Stimulated activated CD4-positive, alpha-beta T cell treated with anti-CD3 and anti-CD28 coated beads, Interleukin-2, amount 100 ng/mL, for 24 hours (primary cell): Measurements from ENCODE around the gene DTNB.
A peak's percentile ranks its signal among the peaks of the same experiment; 100 is the strongest.
"Not testable (repeated sequence)": the region's sequence is repeated elsewhere in the genome, so short reads cannot be mapped to it uniquely, and the experiment has no call there.

Experiments used
- DNase-seq, 2 donors: peaks; one replicate each; pipeline ENCODE4 v3.0.0-alpha.2; 2020

Gene DTNB

DNA sequence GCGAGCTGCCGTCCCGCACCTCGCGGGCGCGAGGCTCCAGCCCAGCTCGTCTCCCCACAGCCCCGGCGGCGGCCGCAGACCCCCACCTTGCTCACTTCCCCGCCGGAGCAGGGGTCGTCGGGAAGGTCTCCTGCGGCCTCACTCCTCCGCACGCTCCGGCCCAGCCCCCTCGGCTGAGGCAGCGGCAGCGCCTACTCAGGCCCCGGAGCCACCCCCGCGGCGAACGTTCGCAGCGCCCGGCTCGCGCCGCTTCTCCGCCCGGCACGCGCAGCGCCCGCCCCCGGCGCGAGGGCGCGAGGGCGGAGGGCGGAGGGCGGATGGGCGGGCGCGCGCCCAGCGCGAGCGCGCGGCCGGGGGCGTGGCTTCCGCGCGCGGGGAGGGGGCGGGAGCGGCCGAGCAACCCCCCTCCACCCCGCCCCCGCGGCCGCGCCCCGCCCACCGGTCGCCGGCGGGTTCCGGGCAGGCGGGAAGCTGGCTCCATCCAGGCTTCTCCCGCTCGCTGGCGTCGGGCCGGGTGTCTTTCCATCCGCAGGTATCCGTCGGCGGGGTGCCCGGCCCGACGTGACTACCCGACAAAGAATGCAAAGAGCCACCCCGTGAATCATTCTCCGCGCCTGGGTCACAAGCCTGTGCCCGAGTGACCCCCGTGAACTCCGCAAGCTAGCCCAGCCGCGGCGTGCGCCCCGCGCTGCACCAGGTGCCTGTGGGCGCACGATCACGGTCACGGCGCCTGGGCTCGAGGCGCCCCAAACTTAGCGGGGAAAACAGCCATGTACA lies at the start of gene DTNB:
Gene DTNB, minus strand, starts transcription at position 278 of the 777 bp plus-strand sequence. CDS start 20,917 bp downstream, outside the sequence.
- DNase-seq: peak; percentile 73 to 82

GRCh38 chr2:25722224-25722623 lies 48.8 kb upstream of the DTNB start:
- DNase-seq: no peak

GRCh38 chr2:25720575-25720974 lies 47.2 kb upstream of the DTNB start:
- no peak for DNase-seq

- no peak for DNase-seq
Measured at GRCh38 chr2:25714740-25715139, 41.4 kb upstream of the DTNB start.

GRCh38 chr2:25712455-25712854 lies 39.1 kb upstream of the DTNB start:
- no peak for DNase-seq

GRCh38 chr2:25711675-25712354 lies 38.4 kb upstream of the DTNB start:
- DNase-seq: no peak

- no peak for DNase-seq
Measured at GRCh38 chr2:25710750-25711149, 37.4 kb upstream of the DTNB start.

- no peak for DNase-seq
Measured at GRCh38 chr2:25709349-25709748, 36.0 kb upstream of the DTNB start.

- DNase-seq: no peak
Measured at GRCh38 chr2:25707927-25708590, 34.7 kb upstream of the DTNB start.

- not testable (repeated sequence) for DNase-seq
Measured at GRCh38 chr2:25705575-25705974, 32.2 kb upstream of the DTNB start.

DNA sequence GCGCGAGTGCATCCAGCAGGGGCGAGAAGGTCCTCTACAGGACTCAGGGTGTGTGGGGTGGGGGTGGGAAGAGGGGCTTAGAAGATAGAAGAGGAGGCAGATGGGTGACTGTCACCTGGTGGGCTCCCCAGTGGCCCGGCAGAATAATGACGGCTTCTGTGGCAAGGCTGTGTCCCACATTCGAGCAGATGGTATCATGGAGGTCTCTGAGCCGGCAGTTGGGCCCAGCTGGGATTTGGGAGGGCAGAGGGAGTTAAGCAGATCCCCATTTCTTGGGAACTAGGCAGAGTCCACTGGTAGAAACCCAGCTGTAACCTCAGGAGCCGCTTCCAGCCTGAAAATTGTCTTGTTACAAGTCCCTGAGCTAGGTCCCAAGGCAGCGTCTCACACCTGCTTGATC lies 28.4 kb upstream of the DTNB start:
- DNase-seq: no peak

DNA sequence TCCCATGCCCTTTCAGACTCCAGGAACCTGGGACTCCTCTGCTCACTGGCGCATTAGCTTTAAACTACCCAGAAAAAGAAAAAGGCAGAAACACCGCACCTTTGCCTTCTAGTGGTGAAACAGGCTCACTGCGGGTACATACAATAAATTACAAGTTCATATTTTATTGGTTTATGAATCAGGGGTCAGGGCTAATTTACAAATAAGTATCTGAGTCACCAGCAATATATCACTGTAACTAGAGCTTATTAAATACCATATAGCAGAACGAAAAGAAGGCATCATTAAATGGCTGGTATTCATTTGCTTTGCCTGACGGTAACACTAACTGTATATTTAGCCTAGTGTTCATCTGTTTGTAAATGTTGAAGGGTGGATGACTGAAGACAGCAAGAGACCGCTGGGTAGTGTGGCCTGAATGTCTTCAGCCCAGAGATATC lies 26.9 kb upstream of the DTNB start:
- peak; percentile 19 to 29 for DNase-seq

DNA sequence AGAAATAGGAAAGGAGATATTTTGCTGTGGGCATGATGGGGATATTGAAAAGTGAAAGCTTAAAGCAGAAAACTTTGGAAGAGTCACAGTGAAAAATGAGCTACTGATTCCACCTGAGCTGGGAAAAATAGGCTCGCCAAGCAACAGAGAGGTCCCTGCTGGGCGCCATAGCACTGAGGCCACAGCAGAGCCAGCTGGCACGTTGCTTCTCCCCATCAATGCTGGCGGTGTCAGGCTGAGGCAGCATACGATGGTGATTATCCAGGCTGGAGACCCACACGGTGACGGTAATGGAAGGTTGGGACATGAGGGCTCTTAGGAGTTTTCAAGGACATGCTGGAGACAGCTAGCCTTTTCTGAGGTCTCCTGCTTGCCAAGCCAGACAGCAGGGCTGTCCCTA lies 25.8 kb upstream of the DTNB start:
- no peak for DNase-seq

DNA sequence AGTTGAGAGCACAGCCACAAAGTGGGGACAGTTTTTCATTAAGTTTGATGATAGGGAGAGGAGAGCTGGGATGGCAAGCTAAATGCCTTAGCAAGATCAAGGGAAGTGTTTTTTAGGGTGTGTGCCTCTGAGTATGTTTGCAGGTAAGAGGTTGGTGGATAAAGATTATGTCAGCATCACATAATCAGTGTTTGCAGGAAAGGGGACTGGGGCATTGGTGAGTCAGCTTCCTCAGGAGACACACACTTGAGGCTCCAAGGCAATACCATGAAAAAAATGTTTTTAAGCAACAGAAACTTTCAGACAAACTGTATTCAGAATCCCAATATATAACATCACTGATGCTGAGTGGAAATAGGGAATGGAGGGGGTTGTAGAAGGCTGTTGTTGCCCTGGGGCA lies 25.4 kb upstream of the DTNB start:
- DNase-seq: no peak

- no peak for DNase-seq
Measured at GRCh38 chr2:25697559-25698341, 24.4 kb upstream of the DTNB start.

DNA sequence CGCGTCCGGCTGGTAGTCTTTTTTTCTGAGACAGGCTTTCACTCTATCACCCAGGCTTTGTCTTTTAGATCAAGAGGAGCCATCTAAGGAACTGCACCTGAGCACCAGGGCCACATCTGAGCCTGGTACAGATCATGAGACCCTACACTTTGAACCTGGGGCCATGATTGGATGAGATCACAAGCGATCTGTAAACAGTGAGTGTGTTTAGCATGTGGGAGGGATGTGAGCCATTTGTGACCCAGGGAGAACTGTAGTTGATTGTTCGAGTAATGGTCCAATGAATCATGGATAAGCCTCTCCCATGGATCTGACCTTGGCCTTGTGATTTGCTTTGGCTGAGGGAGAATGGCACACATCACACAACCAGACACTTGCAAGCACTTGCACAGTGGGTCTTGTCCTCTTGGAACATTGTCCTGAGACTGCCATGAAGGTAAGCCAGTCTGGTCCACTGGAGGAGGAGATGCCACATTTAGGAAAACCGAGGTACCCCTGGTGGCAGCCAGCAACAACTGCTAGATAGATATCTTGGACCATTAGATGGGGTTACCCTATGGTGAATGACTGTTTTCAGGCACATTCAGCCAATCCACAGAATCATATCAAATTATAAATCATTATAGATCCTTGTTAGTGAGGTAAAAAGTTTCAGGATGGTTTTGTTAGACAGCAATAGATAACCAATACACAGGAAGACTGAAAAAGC lies 19.5 kb upstream of the DTNB start:
- no peak for DNase-seq

DNA sequence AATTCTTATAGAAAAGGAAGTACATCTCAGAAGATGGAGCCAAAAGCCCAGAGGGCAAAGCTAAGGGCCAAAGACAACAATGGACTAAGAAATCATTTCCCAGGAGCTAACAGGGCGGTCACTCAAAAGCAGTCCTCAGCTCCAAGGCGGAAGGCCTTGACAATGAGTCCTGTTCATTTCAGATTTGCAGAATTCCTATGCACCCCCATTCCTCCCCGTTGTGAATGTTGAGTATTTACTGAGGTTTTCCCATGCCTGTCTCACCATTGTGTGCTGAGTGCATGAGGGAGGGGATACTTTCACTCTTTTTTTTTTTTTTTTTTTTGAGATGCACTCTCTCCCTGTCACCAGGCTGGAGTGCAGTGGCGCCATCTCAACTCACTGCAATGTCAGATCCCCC lies 18.8 kb upstream of the DTNB start:
- DNase-seq: no peak

GRCh38 chr2:25690058-25690457 lies 16.7 kb upstream of the DTNB start:
- DNase-seq: no peak

DNA sequence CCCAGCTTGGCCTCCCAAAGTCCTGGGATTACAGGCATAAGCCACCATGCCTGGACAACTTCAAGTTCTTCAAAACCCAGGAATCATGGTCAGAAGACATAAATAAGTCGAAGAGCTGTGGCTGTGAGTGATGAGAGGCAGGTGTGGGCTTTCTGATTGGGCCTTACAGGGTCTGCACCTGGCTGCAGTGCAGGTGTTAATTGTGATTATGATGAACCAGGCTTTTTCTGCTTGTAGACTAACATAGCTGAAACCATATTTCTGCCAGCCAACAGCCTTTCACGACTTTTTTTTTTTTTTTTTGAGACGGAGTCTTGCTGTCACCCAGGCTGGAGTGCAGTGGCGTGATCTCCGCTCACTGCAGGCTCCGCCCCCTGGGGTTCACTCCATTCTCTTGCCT lies 14.9 kb upstream of the DTNB start:
- DNase-seq: no peak

DNA sequence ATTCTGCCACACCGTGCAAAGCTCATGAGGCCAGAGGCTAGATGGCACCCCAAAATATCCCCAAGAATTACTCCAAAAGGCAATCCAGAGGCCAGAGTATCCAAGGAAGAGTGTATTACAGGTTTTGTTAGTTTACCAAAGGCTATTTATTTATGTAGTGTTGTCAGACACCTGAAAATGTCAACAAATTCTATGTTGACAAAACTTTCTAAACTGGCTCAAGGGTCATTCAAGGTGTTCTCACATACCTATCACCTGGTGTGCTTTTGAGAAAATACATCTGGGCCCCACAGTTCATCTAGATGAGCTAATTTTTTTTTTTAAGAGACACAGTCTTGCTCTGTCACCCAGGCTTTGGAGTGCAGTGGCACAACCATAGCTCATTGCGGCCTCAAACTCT lies 12.4 kb upstream of the DTNB start:
- DNase-seq: no peak

- DNase-seq: no peak
Measured at GRCh38 chr2:25684577-25685473, 11.4 kb upstream of the DTNB start.
